GM18505 (cell line): ENCODE data around the gene UGCG.

Source experiments
- ATAC-seq: cut with Tn5 transposase; IDR thresholded peaks from one replicate; pipeline ENCODE4 v1.9.1; 2021; ENCODE audit not compliant: unreplicated experiment
- POLR2A ChIP-seq: IDR thresholded peaks from 4 replicates; pipeline ENCODE4 v1.6.1; 2011; ENCODE audit warnings: borderline replicate concordance; ENCODE audit not compliant: insufficient read depth, insufficient read length; ENCODE audit errors: extremely low read depth

The UGCG gene

GRCh38 chr9:111975709-111976108 is 79.1 kb downstream of the UGCG start:
- no peak for TF ChIP-seq POLR2A
- no peak for ATAC-seq

- no peak for ATAC-seq
- TF ChIP-seq POLR2A, result no peak
Measured at GRCh38 chr9:111978616-111979015, 82.0 kb downstream of the UGCG start.

- no peak for ATAC-seq
- TF ChIP-seq POLR2A, result no peak
Measured at GRCh38 chr9:111979561-111979960, 82.9 kb downstream of the UGCG start.

- no peak for TF ChIP-seq POLR2A
- ATAC-seq, result no peak
Measured at GRCh38 chr9:111980398-111980797, 83.8 kb downstream of the UGCG start.

- ATAC-seq, result peak; percentile 61
- peak; percentile 58 for TF ChIP-seq POLR2A
Measured at GRCh38 chr9:111983484-111983908, 86.9 kb downstream of the UGCG start.

- no peak for ATAC-seq
- no peak for TF ChIP-seq POLR2A
Measured at GRCh38 chr9:111984086-111984802, 87.6 kb downstream of the UGCG start.
